ENCODE results near the gene TBX6. TPM values are rescaled to one million over a fixed set of nuclear protein-coding genes. Genes with fewer than 3 reads are reported as not detected.

The TBX6 gene
- total and polyA plus RNA-seq, 2 donors (not counting 3 experiments of a cell fraction or from before 2014, with no cell fraction given): 0.40 to 0.60 TPM

DNA sequence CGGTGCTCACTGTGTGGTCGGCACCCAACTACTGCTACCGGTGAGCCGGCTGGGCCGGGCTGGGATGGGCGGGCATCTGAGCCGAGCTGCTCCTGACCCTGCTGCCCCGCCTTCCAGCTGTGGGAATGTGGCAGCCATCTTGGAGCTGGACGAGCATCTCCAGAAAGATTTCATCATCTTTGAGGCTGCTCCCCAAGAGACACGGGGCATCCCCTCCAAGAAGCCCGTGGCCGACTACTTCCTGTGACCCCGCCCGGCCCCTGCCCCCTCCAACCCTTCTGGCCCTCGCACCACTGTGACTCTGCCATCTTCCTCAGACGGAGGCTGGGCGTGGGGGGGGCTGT, 6.9 kb downstream of the TBX6 start:
- Histone ChIP-seq H3K4me1 (ENCODE audit: control insufficient read depth, extremely low read depth, insufficient read depth, low read length) (no peaks in the 10 kb centered on the region), H3K79me2 (ENCODE audit: control insufficient read depth, insufficient read depth, low read length) (peaks cover 10% of the 10 kb centered on the region), H3K9ac (replicated peaks; ENCODE audit: extremely low read depth, insufficient read depth, low read length) (no peak overlapping the region), H3K27ac (ENCODE audit: insufficient read depth, low read depth, low read length) (no peak overlapping the region), H2AFZ (ENCODE audit: low read depth, low read length) (no peak overlapping the region), H4K20me1 (replicated peaks; ENCODE audit: control insufficient read depth, extremely low read depth, insufficient read depth, low read length) (no peaks in the 10 kb centered on the region), H3K9me1 (replicated peaks; ENCODE audit: control insufficient read depth, extremely low read depth, insufficient read depth, low read length) (no peaks in the 10 kb centered on the region), H3K4me2 (ENCODE audit: insufficient read depth, low read length) (no peak overlapping the region), H3K9me3 (replicated peaks; ENCODE audit: control insufficient read depth, insufficient read depth, low read length) (no peaks in the 10 kb centered on the region), H3K27me3 (ENCODE audit: control insufficient read depth in 2 of 2, insufficient read depth in 2 of 2, low read length in 2 of 2) (no peaks in the 10 kb centered on the region), H3K4me3 (replicated peaks in 1 of 3; ENCODE audit: insufficient read depth in 1 of 3, low read depth in 1 of 3, low read length in 3 of 3) (no peak overlapping the region), H3K36me3 (ENCODE audit: control insufficient read depth in 2 of 2, extremely low read depth in 1 of 2, insufficient read depth in 2 of 2, low read length in 2 of 2) (peaks cover 13 to 37% of the 10 kb centered on the region in 2 experiments)
- DNase-seq (ENCODE audit: low read depth, low spot score): no peak
- POLR2A ChIA-PET: no interaction called here
- BruUV-seq (replicated peaks): TSS peak; percentile 26
- dilution Hi-C loops (cut with MboI; ENCODE audit: extremely low pct_ligation_motif_present, low sequenced_read_pairs) (no loop called here), intact Hi-C loops (cut with micrococcal nuclease) (no loop called here)
- no peak for FAIRE-seq
- CTCF ChIA-PET: no interaction called here
- TF ChIP-seq, protein P1, sequence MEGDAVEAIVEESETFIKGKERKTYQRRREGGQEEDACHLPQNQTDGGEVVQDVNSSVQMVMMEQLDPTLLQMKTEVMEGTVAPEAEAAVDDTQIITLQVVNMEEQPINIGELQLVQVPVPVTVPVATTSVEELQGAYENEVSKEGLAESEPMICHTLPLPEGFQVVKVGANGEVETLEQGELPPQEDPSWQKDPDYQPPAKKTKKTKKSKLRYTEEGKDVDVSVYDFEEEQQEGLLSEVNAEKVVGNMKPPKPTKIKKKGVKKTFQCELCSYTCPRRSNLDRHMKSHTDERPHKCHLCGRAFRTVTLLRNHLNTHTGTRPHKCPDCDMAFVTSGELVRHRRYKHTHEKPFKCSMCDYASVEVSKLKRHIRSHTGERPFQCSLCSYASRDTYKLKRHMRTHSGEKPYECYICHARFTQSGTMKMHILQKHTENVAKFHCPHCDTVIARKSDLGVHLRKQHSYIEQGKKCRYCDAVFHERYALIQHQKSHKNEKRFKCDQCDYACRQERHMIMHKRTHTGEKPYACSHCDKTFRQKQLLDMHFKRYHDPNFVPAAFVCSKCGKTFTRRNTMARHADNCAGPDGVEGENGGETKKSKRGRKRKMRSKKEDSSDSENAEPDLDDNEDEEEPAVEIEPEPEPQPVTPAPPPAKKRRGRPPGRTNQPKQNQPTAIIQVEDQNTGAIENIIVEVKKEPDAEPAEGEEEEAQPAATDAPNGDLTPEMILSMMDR (IDR thresholded peaks at IDR 0.05; ENCODE audit: extremely low read depth in 1 of 2, insufficient read depth in 1 of 2, low read depth in 1 of 2, low read length in 2 of 2): no peak
- TF ChIP-seq POLR2AphosphoS5 (IDR thresholded peaks at IDR 0.05; ENCODE audit: insufficient read depth, low read depth, low read length): no peak
- no peak for TF ChIP-seq GATA2 (IDR thresholded peaks at IDR 0.05; ENCODE audit: insufficient read depth, insufficient read length, low read depth, low read length)
- TF ChIP-seq EZH2 (IDR thresholded peaks at IDR 0.05; ENCODE audit: borderline replicate concordance, low read depth, low read length, severe bottlenecking): no peak
- TF ChIP-seq FOS (IDR thresholded peaks at IDR 0.05; ENCODE audit: borderline replicate concordance, insufficient read depth, low read length): no peak
- no peak for TF ChIP-seq POLR2A (IDR thresholded peaks at IDR 0.05; ENCODE audit: low read depth, low read length)
- TF ChIP-seq MYC (IDR thresholded peaks at IDR 0.05; ENCODE audit: low read depth, low read length): no peak
- TF ChIP-seq, protein P2, sequence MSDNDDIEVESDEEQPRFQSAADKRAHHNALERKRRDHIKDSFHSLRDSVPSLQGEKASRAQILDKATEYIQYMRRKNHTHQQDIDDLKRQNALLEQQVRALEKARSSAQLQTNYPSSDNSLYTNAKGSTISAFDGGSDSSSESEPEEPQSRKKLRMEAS (IDR thresholded peaks at IDR 0.05; ENCODE audit: insufficient read depth, insufficient read length): no peak
- TF ChIP-seq JUN (IDR thresholded peaks at IDR 0.05; ENCODE audit: borderline replicate concordance, insufficient read depth, insufficient read length, low read depth): no peak
